ENCODE results near the gene APBA2. TPM values are rescaled to one million over a fixed set of nuclear protein-coding genes. Genes with fewer than 3 reads are reported as not detected.

Gene APBA2
- total and polyA plus RNA-seq, 2 of the 13 experiments (the other 11 are each of a cell fraction or from before 2014, with no cell fraction given), result 0.62 to 2.3 TPM

GRCh38 chr15:28912422-28912821, 26.6 kb downstream of the APBA2 start (continued):
- no peak for TF ChIP-seq SNAPC4 (CRISPR knock-in tag; IDR thresholded peaks at IDR 0.05)
- TF ChIP-seq CEBPZ (IDR thresholded peaks at IDR 0.05; ENCODE audit: low read length), result no peak
- no peak for TF ChIP-seq TBL1XR1 (IDR thresholded peaks at IDR 0.05; ENCODE audit: borderline replicate concordance, low read length, partially characterized antibody)
- TF ChIP-seq TRAFD1 (CRISPR knock-in tag; IDR thresholded peaks at IDR 0.05; ENCODE audit: borderline replicate concordance), result no peak
- no peak for TF ChIP-seq NFRKB (IDR thresholded peaks at IDR 0.05)
- no peak for TF ChIP-seq ZNF280B (CRISPR knock-in tag; IDR thresholded peaks at IDR 0.05; ENCODE audit: borderline replicate concordance)
- TF ChIP-seq ZNF253 (CRISPR knock-in tag; IDR thresholded peaks at IDR 0.05; ENCODE audit: borderline replicate concordance), result no peak
- no peak for TF ChIP-seq CERS6 (CRISPR knock-in tag; IDR thresholded peaks at IDR 0.05)

Data from HepG2 (cell line).